GM13977 (cell line): ENCODE measurements around the gene VENTX.

Experiments
- DNase-seq: peaks from one replicate; pipeline ENCODE4 v3.0.0; 2012; ENCODE audit warnings: low spot score
- CTCF ChIP-seq: IDR thresholded peaks from 2 replicates; pipeline ENCODE4 v1.5.1; 2012; ENCODE audit warnings: mild to moderate bottlenecking, control low read depth; ENCODE audit not compliant: insufficient read depth; ENCODE audit errors: extremely low read depth, missing control alignments
- in situ Hi-C: fragments of 300-500 bp; cut with MboI; formaldehyde crosslinking; loops from one replicate; pipeline ENCODE4 v1.12.0; 2022; ENCODE audit warnings: low sequenced_read_pairs, low pct_unique_long_range_greater_than_20kb, mixed read lengths, inconsistent platforms; ENCODE audit not compliant: unreplicated experiment

The VENTX gene

GRCh38 chr10:133207041-133207600 lies 30.5 kb upstream of the VENTX start:
- no peak for TF ChIP-seq CTCF
- DNase-seq = no peak
- in situ Hi-C loops = no loop called here

GRCh38 chr10:133207627-133208026 lies 30.0 kb upstream of the VENTX start:
- in situ Hi-C loops = no loop called here
- no peak for TF ChIP-seq CTCF

GRCh38 chr10:133208466-133208865 lies 29.2 kb upstream of the VENTX start:
- in situ Hi-C loops = no loop called here
- no peak for DNase-seq
- no peak for TF ChIP-seq CTCF

More at GRCh38 chr10:133207627-133208026, 30.0 kb upstream of the VENTX start:
- DNase-seq = no peak

- in situ Hi-C loops = no loop called here
- TF ChIP-seq CTCF = no peak
- no peak for DNase-seq
Observed at GRCh38 chr10:133209117-133209516, 28.5 kb upstream of the VENTX start.

- in situ Hi-C loops = no loop called here
- no peak for TF ChIP-seq CTCF
- DNase-seq = no peak
Observed at GRCh38 chr10:133209641-133210040, 28.0 kb upstream of the VENTX start.

- no peak for DNase-seq
- no peak for TF ChIP-seq CTCF
- in situ Hi-C loops = no loop called here
Observed at GRCh38 chr10:133210398-133211140, 27.1 kb upstream of the VENTX start.
